Neural progenitor cell (in vitro differentiated cells): ENCODE results near the gene RAI1.

Experiments
- CTCF ChIP-seq: fragments of 200-600 bp; sonication (generic); IDR thresholded peaks from 2 replicates; pipeline ENCODE4 v1.5.1; 2017; ENCODE audit warnings: antibody characterized with exemption, mild to moderate bottlenecking
- EZH2 ChIP-seq: fragments of 200-600 bp; sonication (generic); IDR thresholded peaks from 2 replicates; pipeline ENCODE4 v1.6.1; 2017; ENCODE audit warnings: antibody characterized with exemption, mild to moderate bottlenecking, moderate library complexity

DNA sequence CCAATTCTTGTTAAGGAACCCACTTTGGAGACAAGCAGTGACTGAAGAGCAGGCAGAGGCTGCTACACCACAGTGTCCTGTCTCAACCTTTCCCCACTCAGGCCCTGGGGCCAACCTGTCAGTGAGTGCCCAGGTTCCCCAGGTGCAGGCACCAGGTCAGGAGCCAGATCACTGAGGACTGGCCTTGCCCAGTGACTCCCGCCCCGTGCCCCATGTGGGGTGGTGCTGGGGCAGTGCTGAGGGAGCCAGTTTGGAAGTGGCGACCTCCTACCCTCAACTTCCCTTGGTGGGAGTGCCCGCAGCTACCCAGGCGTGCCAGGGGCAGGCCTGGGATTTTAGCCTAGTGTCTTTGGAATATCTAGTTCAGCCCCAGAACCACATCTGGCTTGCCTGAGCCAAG lies 126.2 kb downstream of the RAI1 start:
- TF ChIP-seq CTCF (no peak), EZH2 (no peak)
